Cardiac muscle cell (in vitro differentiated cells and primary cell): Measurements from ENCODE around the gene DOCK3. TPM values are rescaled to one million over a fixed set of nuclear protein-coding genes. Genes with fewer than 3 reads are reported as not detected.

Source experiments
- DNase-seq, 2 donors: peaks; one replicate each; pipeline versions ENCODE4 v3.0.0 to v3.0.0-alpha.2; 2010 to 2017; ENCODE audit warnings: low read depth in 1 of 2, low spot score in 1 of 2
- H3K27ac ChIP-seq: fragments of 200-600 bp; sonication (generic); 2 replicates; pipeline ENCODE4 v1.5.1; 2016
- H3K27me3 ChIP-seq: fragments of 200-600 bp; sonication (generic); 2 replicates; pipeline ENCODE4 v1.6.0; 2016; ENCODE audit warnings: control low read depth
- H3K36me3 ChIP-seq: fragments of 200-600 bp; sonication (generic); 2 replicates; pipeline ENCODE4 v1.5.1; 2016; ENCODE audit warnings: control low read depth
- H3K4me1 ChIP-seq: fragments of 200-600 bp; sonication (generic); 2 replicates; pipeline ENCODE4 v1.8.1; 2017; ENCODE audit warnings: low read depth, mild to moderate bottlenecking, mixed run types
- H3K4me3 ChIP-seq: fragments of 200-600 bp; sonication (generic); 2 replicates; pipeline ENCODE4 v1.5.1; 2016; ENCODE audit warnings: mild to moderate bottlenecking
- H3K9me3 ChIP-seq: fragments of 200-600 bp; sonication (generic); 2 replicates; pipeline ENCODE4 v1.5.1; 2017; ENCODE audit warnings: low read depth, mild to moderate bottlenecking, control low read depth
- polyA plus RNA-seq: library from polyadenylated mRNA; unstranded; fragments of >200 nt; fragmentation: Nextera tagmentation; extraction: Ambion mirVana; gene quantifications from 2 replicates; pipeline ENCODE4 v1.2.1, GENCODE V29; 2016
- total RNA-seq: library from RNA; depleted of rRNA; stranded (reverse); fragments of >200 nt; gene quantifications from 2 replicates; pipeline ENCODE4 v1.2.3, GENCODE V29; 2016
- TF ChIP-seq, protein P1 (sequence below): IDR thresholded peaks from 2 replicates; pipeline ENCODE4 v1.5.1; 2012; ENCODE audit warnings: low read depth, mild to moderate bottlenecking, low read length

DOCK3 gene
- total and polyA plus RNA-seq, 2 experiments from 2014 or later: 0.56 to 1.3 TPM

DNA sequence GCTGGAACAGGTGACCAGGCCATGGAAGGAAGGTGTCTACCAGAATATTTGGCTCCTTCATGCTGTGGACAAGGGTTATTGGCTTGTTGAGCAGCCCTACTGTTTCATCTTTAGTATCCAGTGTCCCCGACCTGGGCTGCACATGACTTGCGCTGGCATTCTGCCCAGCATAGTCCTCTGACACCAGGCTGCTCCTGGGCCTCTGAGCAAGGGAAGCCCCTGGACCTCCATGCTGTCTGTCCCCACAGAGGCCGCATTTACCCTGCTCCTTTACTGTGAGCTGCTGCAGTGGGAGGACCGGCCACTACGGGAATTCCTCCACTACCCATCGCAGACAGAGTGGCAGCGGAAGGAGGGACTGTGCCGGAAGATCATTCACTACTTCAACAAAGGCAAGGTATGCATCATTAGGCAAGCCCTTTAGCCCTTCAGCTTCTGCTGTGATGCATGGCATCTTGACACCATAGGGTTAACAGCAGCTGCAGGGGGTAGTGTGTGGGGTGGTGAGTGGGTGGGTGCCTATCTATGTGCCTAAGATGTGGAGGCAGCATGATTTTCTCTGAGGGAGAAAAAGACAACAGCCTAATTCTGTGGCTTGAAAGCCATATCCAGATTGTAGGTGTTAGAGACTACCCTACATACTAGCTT lies 666.4 kb downstream of the DOCK3 start:
- no peaks in the 10 kb centered on the region for H3K27me3 ChIP-seq
- no peak overlapping the region for H3K27ac ChIP-seq
- TF ChIP-seq, protein P1, sequence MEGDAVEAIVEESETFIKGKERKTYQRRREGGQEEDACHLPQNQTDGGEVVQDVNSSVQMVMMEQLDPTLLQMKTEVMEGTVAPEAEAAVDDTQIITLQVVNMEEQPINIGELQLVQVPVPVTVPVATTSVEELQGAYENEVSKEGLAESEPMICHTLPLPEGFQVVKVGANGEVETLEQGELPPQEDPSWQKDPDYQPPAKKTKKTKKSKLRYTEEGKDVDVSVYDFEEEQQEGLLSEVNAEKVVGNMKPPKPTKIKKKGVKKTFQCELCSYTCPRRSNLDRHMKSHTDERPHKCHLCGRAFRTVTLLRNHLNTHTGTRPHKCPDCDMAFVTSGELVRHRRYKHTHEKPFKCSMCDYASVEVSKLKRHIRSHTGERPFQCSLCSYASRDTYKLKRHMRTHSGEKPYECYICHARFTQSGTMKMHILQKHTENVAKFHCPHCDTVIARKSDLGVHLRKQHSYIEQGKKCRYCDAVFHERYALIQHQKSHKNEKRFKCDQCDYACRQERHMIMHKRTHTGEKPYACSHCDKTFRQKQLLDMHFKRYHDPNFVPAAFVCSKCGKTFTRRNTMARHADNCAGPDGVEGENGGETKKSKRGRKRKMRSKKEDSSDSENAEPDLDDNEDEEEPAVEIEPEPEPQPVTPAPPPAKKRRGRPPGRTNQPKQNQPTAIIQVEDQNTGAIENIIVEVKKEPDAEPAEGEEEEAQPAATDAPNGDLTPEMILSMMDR: no peak
- no peaks in the 10 kb centered on the region for H3K36me3 ChIP-seq
- DNase-seq: peak in 1 of 2 donors; percentile 33
- no peak overlapping the region for H3K4me3 ChIP-seq
- no peaks in the 10 kb centered on the region for H3K4me1 ChIP-seq
- H3K9me3 ChIP-seq: no peaks in the 10 kb centered on the region

DNA sequence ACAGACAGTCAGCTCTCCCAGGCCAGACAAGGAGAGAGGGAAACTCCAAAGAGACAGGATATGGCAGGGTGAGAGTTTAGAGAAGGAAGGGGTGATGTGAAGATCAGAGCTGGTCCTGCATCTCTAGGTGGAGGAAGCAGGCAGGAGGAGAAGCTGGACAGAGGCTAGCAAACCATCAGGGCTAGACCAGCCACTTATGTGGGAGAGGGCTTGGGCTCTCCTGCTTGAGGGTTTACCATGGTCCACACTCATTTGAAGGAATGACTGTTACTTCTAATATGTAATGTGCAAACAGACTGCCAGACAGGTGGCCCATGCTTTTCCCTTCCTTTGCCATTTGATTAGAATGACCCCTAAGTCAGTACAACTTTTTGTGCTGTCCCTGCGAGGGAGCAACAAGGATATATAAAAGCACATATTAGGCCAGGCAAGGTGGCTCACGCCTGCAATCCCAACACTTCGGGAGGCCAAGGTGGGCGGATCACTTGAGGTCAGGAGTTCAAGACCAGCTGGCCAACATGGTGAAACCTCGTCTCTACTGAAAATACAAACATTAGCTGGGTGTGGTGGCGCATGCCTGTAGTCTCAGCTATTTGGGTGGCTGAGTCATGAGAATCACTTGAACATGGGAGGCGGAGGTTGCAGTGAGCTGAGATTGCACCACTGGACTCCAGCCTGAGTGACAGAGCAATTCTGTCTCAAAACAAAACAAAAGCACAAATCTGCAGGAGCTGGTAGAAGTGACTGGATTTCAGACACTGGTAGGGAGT lies 669.4 kb downstream of the DOCK3 start:
- DNase-seq: peak in 1 of 2 donors; percentile 78
- H3K4me1 ChIP-seq: no peaks in the 10 kb centered on the region
- TF ChIP-seq, protein P1: no peak
- H3K36me3 ChIP-seq: no peaks in the 10 kb centered on the region
- no peak overlapping the region for H3K4me3 ChIP-seq
- no peaks in the 10 kb centered on the region for H3K9me3 ChIP-seq
- H3K27me3 ChIP-seq: no peaks in the 10 kb centered on the region
- no peak overlapping the region for H3K27ac ChIP-seq

DNA sequence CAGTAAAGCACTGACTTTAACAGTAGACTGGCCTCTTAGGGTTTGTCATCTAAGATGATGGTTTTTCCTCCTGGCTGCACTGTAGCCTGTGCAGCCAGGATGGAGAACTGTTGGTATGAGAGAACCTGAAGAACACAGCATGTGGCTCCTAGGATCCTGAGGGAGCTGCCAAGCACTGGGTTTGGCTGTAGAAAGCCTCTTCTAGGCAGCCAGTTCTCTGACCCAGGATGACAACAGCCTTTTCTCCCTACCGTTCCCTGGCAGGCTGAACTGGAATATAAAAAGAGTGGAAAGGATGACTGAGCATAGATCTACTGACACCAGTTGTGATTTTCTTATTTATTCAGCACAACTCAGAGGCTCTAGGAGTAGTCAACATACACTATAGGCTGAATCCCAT lies 676.0 kb downstream of the DOCK3 start:
- DNase-seq: no peak
- Histone ChIP-seq H3K9me3 (no peaks in the 10 kb centered on the region), H3K4me1 (no peaks in the 10 kb centered on the region), H3K27ac (no peak overlapping the region), H3K36me3 (no peaks in the 10 kb centered on the region), H3K27me3 (no peaks in the 10 kb centered on the region), H3K4me3 (no peak overlapping the region)
- TF ChIP-seq, protein P1: no peak

DNA sequence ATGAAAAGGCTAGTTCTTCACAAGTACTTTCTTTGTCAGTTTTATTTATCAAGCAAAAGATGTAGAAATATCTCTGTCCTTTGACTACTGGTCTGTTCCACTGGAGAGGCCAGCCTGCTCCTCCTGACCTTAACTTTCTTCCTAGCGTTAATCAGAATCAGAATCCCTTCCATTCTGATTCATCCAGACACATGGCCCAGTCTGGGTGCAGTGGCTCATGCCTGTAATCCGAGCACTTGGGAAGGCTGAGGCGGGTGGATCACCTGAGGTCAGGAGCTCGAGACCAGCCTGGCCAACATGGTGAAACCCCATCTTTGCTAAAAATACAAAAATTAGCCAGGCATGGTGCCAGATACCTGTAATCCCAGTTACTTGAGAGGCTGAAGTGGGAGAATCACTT lies 678.4 kb downstream of the DOCK3 start:
- Histone ChIP-seq H3K36me3 (no peaks in the 10 kb centered on the region), H3K9me3 (no peaks in the 10 kb centered on the region), H3K27me3 (no peaks in the 10 kb centered on the region), H3K4me1 (no peaks in the 10 kb centered on the region), H3K4me3 (no peak overlapping the region), H3K27ac (no peak overlapping the region)
- DNase-seq: no peak
- TF ChIP-seq, protein P1: no peak

DNA sequence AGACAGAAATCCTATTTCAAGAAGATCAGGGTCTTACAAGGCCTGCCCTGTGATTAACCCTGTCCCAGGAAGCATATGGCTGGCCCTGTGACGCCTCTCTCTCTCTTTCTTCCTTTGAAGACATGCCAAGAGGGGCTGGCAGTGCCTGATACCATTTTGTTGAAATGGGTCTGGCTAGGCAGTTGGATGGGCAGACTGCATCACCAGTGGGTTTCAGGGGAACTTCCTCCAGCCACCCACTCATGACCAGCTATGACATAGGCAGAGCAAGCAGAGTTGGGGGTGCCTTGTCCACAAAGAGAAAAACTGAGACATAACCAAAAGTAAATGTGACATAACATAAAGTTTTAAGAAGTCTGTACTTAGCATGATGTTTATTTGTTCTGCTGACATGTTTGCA lies 679.0 kb downstream of the DOCK3 start:
- Histone ChIP-seq H3K36me3 (no peaks in the 10 kb centered on the region), H3K27me3 (no peaks in the 10 kb centered on the region), H3K9me3 (no peaks in the 10 kb centered on the region), H3K4me3 (no peak overlapping the region), H3K27ac (no peak overlapping the region), H3K4me1 (no peaks in the 10 kb centered on the region)
- peak in 1 of 2 donors; percentile 47 for DNase-seq
- TF ChIP-seq, protein P1: no peak
